Subcutaneous abdominal adipose tissue (tissue), 5 donors: ENCODE results near the gene SUGP1.

Experiments
- H3K27ac ChIP-seq: one replicate; pipeline ENCODE4 v1.7.0; 2013; ENCODE audit warnings: low read depth, mild to moderate bottlenecking, inconsistent platforms, low read length, moderate library complexity
- H3K27me3 ChIP-seq, 5 donors: one replicate each; pipeline ENCODE4 v1.7.0; 2013; ENCODE audit warnings: low read length in 5 of 5, inconsistent platforms in 1 of 5; ENCODE audit not compliant: control insufficient read depth in 5 of 5, insufficient read depth in 4 of 5
- H3K36me3 ChIP-seq, 5 donors: one replicate each; pipeline ENCODE4 v1.7.0; 2013; ENCODE audit warnings: low read length in 5 of 5; ENCODE audit not compliant: control insufficient read depth in 5 of 5, insufficient read depth in 5 of 5
- H3K4me1 ChIP-seq, 5 donors: one replicate each; pipeline ENCODE4 v1.7.0; 2013; ENCODE audit warnings: low read length in 5 of 5, mild to moderate bottlenecking in 3 of 5, moderate library complexity in 1 of 5; ENCODE audit not compliant: control insufficient read depth in 5 of 5, insufficient read depth in 5 of 5
- H3K4me3 ChIP-seq, 5 donors: one replicate each; pipeline ENCODE4 v1.7.0; 2013; ENCODE audit warnings: low read length in 5 of 5, low read depth in 1 of 5
- H3K9ac ChIP-seq, 5 donors: one replicate each; pipeline ENCODE4 v1.7.0; 2013; ENCODE audit warnings: low read length in 5 of 5, mild to moderate bottlenecking in 4 of 5, moderate library complexity in 3 of 5
- H3K9me3 ChIP-seq, 5 donors: one replicate each; pipeline ENCODE4 v1.7.0; 2013; ENCODE audit warnings: low read length in 5 of 5; ENCODE audit not compliant: control insufficient read depth in 5 of 5
- donor health status: healthy.
- donor health status: healthy.
- donor health status: healthy.
- donor health status: healthy.
- donor health status: healthy.

SUGP1 gene

DNA sequence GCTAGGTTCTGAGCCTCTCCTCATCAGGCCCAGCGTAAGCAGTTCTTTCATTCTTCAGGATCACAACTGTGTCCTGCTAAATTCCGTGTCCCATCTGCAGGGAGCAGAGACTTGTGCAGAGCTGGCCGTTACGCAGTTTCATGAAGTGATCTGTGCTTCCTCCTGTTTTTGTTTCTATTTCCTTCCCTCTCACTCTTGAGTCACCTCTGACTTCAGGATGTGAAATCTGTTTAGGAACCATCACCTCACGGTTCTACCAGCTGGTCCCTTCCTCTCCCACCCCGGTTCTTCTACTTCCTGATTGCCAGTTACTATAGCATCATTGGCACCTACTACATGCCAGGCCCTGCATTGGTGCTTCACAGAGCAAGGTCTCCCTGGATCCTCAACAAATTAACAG is 8.8 kb upstream of the SUGP1 start:
- Histone ChIP-seq H3K27ac (no peak overlapping the region), H3K27me3 (no peaks in the 10 kb centered on the region), H3K4me3 (no peak overlapping the region), H3K36me3 (peaks cover 0 to 71% (median 54%) of the 10 kb centered on the region in 5 donors), H3K4me1 (peaks cover 0 to 19% (median 7%) of the 10 kb centered on the region in 5 donors), H3K9me3 (no peaks in the 10 kb centered on the region), H3K9ac (peak overlapping the region in 2 of 5 donors; percentile 4 to 12)

GRCh38 chr19:19327672-19328071 is 7.4 kb upstream of the SUGP1 start:
- Histone ChIP-seq H3K9ac (no peak overlapping the region), H3K36me3 (peaks cover 0 to 65% (median 50%) of the 10 kb centered on the region in 5 donors), H3K27me3 (no peaks in the 10 kb centered on the region), H3K4me3 (no peak overlapping the region), H3K27ac (no peak overlapping the region), H3K4me1 (peaks cover 0 to 16% (median 6%) of the 10 kb centered on the region in 5 donors), H3K9me3 (no peaks in the 10 kb centered on the region)

GRCh38 chr19:19324059-19324770 is 3.9 kb upstream of the SUGP1 start:
- Histone ChIP-seq H3K4me3 (no peak overlapping the region), H3K9me3 (no peaks in the 10 kb centered on the region), H3K36me3 (peaks cover 0 to 38% (median 28%) of the 10 kb centered on the region in 5 donors), H3K27me3 (no peaks in the 10 kb centered on the region), H3K4me1 (peaks cover 2 to 38% (median 31%) of the 10 kb centered on the region in 5 donors), H3K9ac (no peak overlapping the region), H3K27ac (no peak overlapping the region)

- H3K9me3 ChIP-seq: no peaks in the 10 kb centered on the region
- H3K9ac ChIP-seq: peak overlapping the region; percentile 69 to 100 (median 99)
- peaks cover 0 to 31% (median 20%) of the 10 kb centered on the region in 5 donors for H3K36me3 ChIP-seq
- H3K27me3 ChIP-seq: no peaks in the 10 kb centered on the region
- H3K4me1 ChIP-seq: peaks cover 2 to 36% (median 27%) of the 10 kb centered on the region in 5 donors
- H3K4me3 ChIP-seq: peak overlapping the region; percentile 82 to 99 (median 92)
- peak overlapping the region; percentile 87 for H3K27ac ChIP-seq
These were observed 850 bp upstream of the SUGP1 start for GRCh38 chr19:19321141-19321577.

DNA sequence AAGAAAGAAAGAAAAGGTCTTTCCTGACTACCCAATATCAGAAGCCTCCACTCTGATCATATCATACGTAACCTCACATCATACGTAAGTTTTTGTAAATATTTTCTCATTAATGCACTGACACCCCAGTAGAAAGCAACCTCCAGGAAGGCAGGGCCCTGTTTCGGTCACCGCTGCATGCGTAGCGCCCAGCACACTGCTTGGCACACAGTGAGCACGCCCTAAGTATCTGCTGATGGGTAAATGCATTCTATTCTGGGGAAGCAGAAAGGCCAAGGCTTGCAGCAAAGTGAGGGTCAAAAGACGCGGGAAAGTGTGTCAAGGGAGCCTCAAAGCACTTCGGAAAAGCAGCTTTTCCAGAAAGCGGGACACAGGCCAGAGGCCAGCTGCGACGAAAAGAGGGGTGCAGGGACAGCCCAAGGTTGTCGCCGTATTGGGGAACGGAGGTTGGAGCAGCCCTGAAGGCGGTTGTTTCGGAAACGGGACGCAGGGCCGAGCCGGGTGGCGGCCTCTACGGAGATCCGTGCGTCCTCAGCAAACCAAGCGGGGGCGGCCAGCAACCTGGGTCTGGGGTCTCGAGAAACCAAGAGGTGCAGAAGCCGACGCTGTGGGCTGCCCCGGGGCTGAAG is 463 bp downstream of the SUGP1 start:
- peak overlapping the region; percentile 89 to 100 (median 99) for H3K9ac ChIP-seq
- H3K36me3 ChIP-seq: peaks cover 0 to 34% (median 28%) of the 10 kb centered on the region in 5 donors
- peak overlapping the region; percentile 82 to 99 (median 94) for H3K4me3 ChIP-seq
- H3K27me3 ChIP-seq: no peaks in the 10 kb centered on the region
- H3K27ac ChIP-seq: peak overlapping the region; percentile 87
- no peaks in the 10 kb centered on the region for H3K9me3 ChIP-seq
- peaks cover 2 to 36% (median 27%) of the 10 kb centered on the region in 5 donors for H3K4me1 ChIP-seq

DNA sequence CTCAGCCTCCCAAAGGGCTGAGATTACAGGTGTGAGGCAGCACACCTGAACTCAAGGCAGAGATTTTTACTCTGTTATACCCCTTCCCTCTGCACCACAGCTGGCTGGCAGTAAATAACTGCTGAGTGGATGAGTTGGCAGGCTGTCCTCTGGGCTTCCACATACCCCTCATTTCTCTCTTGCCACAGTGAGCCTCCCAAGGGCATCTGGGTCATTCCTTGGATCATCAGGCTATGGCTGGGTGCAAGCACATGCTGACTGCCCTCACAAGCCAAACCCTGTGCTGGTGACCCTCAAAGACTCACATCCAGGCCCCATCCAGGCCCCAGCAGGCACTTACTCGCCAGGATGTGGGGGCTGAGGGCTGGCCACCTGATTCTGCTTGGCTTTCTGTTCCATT is 4.2 kb downstream of the SUGP1 start:
- no peak overlapping the region for H3K27ac ChIP-seq
- peaks cover 0 to 42% (median 28%) of the 10 kb centered on the region in 5 donors for H3K36me3 ChIP-seq

DNA sequence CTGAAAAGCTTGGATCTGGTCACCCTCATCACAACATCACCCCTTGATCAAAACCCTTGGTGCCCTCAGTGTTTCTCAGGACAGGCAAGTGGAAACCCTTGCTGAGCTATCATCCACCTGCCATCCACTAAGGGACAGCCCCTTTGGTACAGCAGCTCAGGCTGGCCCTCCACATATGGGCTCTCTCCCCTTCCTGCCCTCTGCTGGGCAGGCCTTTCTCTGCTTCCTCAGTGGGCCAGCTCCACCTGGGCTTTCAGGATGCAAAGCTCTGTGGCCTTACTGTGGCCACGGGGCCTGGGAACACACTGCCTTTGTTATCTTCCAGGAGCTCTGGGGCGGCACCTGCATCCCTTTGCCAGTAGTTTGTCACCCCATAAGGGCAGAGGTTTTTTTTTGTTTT is 4.9 kb downstream of the SUGP1 start:
- Histone ChIP-seq H3K27me3 (no peaks in the 10 kb centered on the region), H3K9me3 (no peaks in the 10 kb centered on the region), H3K4me1 (peaks cover 2 to 15% (median 12%) of the 10 kb centered on the region in 5 donors), H3K36me3 (peaks cover 0 to 44% (median 32%) of the 10 kb centered on the region in 5 donors), H3K9ac (peak overlapping the region in 1 of 5 donors; percentile 35), H3K4me3 (no peak overlapping the region), H3K27ac (no peak overlapping the region)

More for the DNA sequence above, 4.2 kb downstream of the SUGP1 start:
- no peak overlapping the region for H3K9ac ChIP-seq
- H3K27me3 ChIP-seq: no peaks in the 10 kb centered on the region
- no peak overlapping the region for H3K4me3 ChIP-seq
- no peaks in the 10 kb centered on the region for H3K9me3 ChIP-seq
- H3K4me1 ChIP-seq: peaks cover 2 to 16% (median 12%) of the 10 kb centered on the region in 5 donors

DNA sequence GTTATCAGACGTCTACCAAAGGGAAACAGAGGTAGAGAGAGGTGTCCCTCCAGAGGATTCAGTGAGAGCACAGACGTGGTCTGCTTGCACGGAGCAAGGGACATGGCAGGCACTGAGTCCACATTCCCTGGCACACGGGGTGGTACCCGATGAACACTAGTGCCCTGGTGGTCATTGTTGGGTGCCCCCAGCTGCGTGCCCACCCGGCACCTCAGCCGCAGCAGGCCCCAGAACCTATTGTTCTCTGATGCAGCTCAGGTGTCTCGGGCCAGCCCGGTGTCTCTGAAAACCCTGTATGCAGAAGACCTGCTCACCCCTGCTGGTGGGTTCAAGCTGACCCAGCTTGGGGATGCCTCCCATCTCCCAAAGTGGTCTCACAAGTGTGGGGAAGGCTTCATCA is 11.9 kb downstream of the SUGP1 start:
- Histone ChIP-seq H3K4me1 (no peaks in the 10 kb centered on the region), H3K9me3 (no peaks in the 10 kb centered on the region), H3K36me3 (peaks cover 0 to 80% (median 66%) of the 10 kb centered on the region in 5 donors), H3K9ac (no peak overlapping the region), H3K27me3 (no peaks in the 10 kb centered on the region), H3K27ac (no peak overlapping the region), H3K4me3 (no peak overlapping the region)

- H3K27ac ChIP-seq: no peak overlapping the region
- H3K36me3 ChIP-seq: peaks cover 0 to 89% (median 77%) of the 10 kb centered on the region in 5 donors
- H3K9me3 ChIP-seq: no peaks in the 10 kb centered on the region
- H3K27me3 ChIP-seq: no peaks in the 10 kb centered on the region
- H3K4me3 ChIP-seq: no peak overlapping the region
- H3K4me1 ChIP-seq: no peaks in the 10 kb centered on the region
- no peak overlapping the region for H3K9ac ChIP-seq
These were observed 14.1 kb downstream of the SUGP1 start for GRCh38 chr19:19306191-19306590.

DNA sequence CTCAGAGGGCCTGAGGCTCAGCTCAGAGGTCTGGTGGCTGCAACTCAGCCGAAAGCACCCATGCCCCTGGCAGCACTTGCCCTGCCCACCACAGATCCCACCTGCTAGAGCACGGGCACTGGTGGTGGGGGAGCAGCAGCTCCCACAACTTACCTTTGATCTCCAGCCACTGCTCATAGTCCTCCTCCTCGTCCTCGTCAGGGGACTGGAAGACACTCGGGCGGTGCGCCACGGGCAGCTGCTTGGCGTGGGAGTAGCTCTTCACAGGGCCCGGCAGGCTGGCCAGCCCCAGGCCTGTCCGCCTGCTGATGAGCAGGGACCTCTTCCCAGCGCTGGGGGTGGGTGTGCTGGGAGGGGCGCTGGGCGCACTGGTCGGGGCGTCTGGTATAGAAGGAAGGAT is 14.6 kb downstream of the SUGP1 start:
- Histone ChIP-seq H3K27me3 (no peaks in the 10 kb centered on the region), H3K9ac (no peak overlapping the region), H3K36me3 (peaks cover 0 to 93% (median 82%) of the 10 kb centered on the region in 5 donors), H3K4me1 (no peaks in the 10 kb centered on the region), H3K4me3 (no peak overlapping the region), H3K27ac (no peak overlapping the region), H3K9me3 (no peaks in the 10 kb centered on the region)
